GM12878 (cell line): ENCODE data around the gene SPAAR. TPM values are rescaled to one million over a fixed set of nuclear protein-coding genes. Genes with fewer than 3 reads are reported as not detected.

Experiments used
- ATAC-seq: fragments of 200-7000 bp; cut with Tn5 transposase; 3 replicates; pipeline ENCODE4 v1.9.1; 2020; ENCODE audit warnings: mild to moderate bottlenecking, moderate library complexity
- BruUV-seq: library from RNA; stranded (reverse); fragments of 400-500 nt; replicated peaks from 2 replicates; lab custom pipeline; 2021; lab: Mats Ljungman, UMichigan
- CTCF ChIA-PET: fragments of 300-600 bp; sonication (Branson Sonifier 250); formaldehyde crosslinking; extraction: SDS; loops from one replicate; lab custom pipeline; 2021; ENCODE audit warnings: inconsistent platforms; lab: Yijun Ruan, JAX
- POLR2A ChIA-PET: fragments of 350-600 bp; formaldehyde crosslinking; extraction: SDS; loops from one replicate; lab custom pipeline; 2021; ENCODE audit warnings: inconsistent platforms; lab: Charles Lee
- RAD21 ChIA-PET: fragments of 300-600 bp; sonication (Branson Sonifier 250); formaldehyde crosslinking; loops from one replicate; lab custom pipeline; 2023; ENCODE audit warnings: antibody characterized with exemption; ENCODE audit not compliant: unreplicated experiment; lab: Charles Lee
- SMC1A ChIA-PET: fragments of 300-600 bp; sonication (Branson Sonifier 250); formaldehyde crosslinking; loops from one replicate; lab custom pipeline; 2023; ENCODE audit not compliant: unreplicated experiment, uncharacterized antibody; lab: Charles Lee
- DNase-seq: peaks from one replicate; pipeline ENCODE4 v3.0.0-alpha.2; 2011; ENCODE audit warnings: low read depth, low spot score
- FAIRE-seq: peaks from 3 replicates; lab custom pipeline; 2011; peaks lifted over from hg19 to GRCh38; lab: Jason Lieb, UNC
- H2AFZ ChIP-seq: 2 replicates; pipeline ENCODE4 v1.6.0; 2011; ENCODE audit warnings: low read depth, low read length, control low read depth; ENCODE audit not compliant: control insufficient read depth
- H3K27ac ChIP-seq: 2 replicates; pipeline ENCODE4 v1.5.1; 2011; ENCODE audit warnings: control low read depth; ENCODE audit not compliant: control insufficient read depth, insufficient read depth
- H3K27me3 ChIP-seq, 2 experiments: replicated peaks in 1 of 2; 2 replicates each; pipeline versions ENCODE4 v1.6.0 to v1.6.1; 2011; ENCODE audit warnings: low read length in 1 of 2; ENCODE audit not compliant: control insufficient read depth in 2 of 2, insufficient read depth in 2 of 2
- H3K36me3 ChIP-seq, 2 experiments: 2 replicates each; pipeline ENCODE4 v1.5.1; 2011; ENCODE audit warnings: low read length in 1 of 2; ENCODE audit not compliant: control insufficient read depth in 2 of 2, insufficient read depth in 2 of 2
- H3K4me1 ChIP-seq: 2 replicates; pipeline ENCODE4 v1.6.1; 2011; ENCODE audit warnings: mild to moderate bottlenecking, low read length, moderate library complexity, mixed read lengths; ENCODE audit not compliant: control insufficient read depth, insufficient read depth
- H3K4me2 ChIP-seq: 2 replicates; pipeline ENCODE4 v1.6.0; 2011; ENCODE audit warnings: control low read depth; ENCODE audit not compliant: control insufficient read depth, insufficient read depth
- H3K4me3 ChIP-seq: fragments of 200-600 bp; sonication (generic); 2 replicates; pipeline ENCODE4 v1.5.1; 2016
- H3K79me2 ChIP-seq: 2 replicates; pipeline ENCODE4 v1.6.0; 2011; ENCODE audit warnings: low read length; ENCODE audit not compliant: control insufficient read depth, insufficient read depth
- H3K9ac ChIP-seq: 2 replicates; pipeline ENCODE4 v1.8.0; 2011; ENCODE audit warnings: low read length, control low read depth, mixed read lengths; ENCODE audit not compliant: control insufficient read depth, insufficient read depth
- H3K9me3 ChIP-seq: replicated peaks from 3 replicates; pipeline ENCODE4 v1.5.1; 2011; ENCODE audit warnings: mild to moderate bottlenecking, low read length; ENCODE audit not compliant: control insufficient read depth, insufficient read depth
- H4K20me1 ChIP-seq: 2 replicates; pipeline ENCODE4 v1.6.0; 2011; ENCODE audit not compliant: control insufficient read depth, insufficient read depth
- GATAD2B ChIP-seq: fragments of 450-650 bp; conservative IDR thresholded peaks from 2 replicates; pipeline ENCODE4 v1.6.1; 2017; ENCODE audit warnings: low read depth, mild to moderate bottlenecking, moderate library complexity
- JUND ChIP-seq: IDR thresholded peaks from 2 replicates; pipeline ENCODE4 v1.6.1; 2012; ENCODE audit warnings: low read depth, mild to moderate bottlenecking, low read length, improper control_type of control experiment, moderate library complexity
- LARP7 ChIP-seq: fragments of 450-650 bp; IDR thresholded peaks from 2 replicates; pipeline ENCODE4 v1.6.1; 2017; ENCODE audit warnings: mild to moderate bottlenecking
- MEF2A ChIP-seq: IDR thresholded peaks from 2 replicates; pipeline ENCODE4 v1.6.1; 2011; ENCODE audit warnings: low read depth, mild to moderate bottlenecking, low read length, moderate library complexity; ENCODE audit not compliant: insufficient read depth
- WGBS: methylation state at CpG from one replicate; pipeline ENCODE4 v1.1.6; 2016; ENCODE audit warnings: low lambda C conversion rate; ENCODE audit not compliant: insufficient replicate concordance, insufficient coverage; ENCODE audit errors: missing lambda C conversion rate; 5-methylcytosine and 5-hydroxymethylcytosine counted together
- in situ Hi-C: fragments of 300-500 bp; cut with MboI; formaldehyde crosslinking; loops from 9 replicates; pipeline ENCODE4 v1.14.3; 2018; ENCODE audit warnings: mixed read lengths
- intact Hi-C: fragments of 100-400 bp; cut with micrococcal nuclease; formaldehyde crosslinking; loops from one replicate; pipeline ENCODE4 v1.14.2; 2022; ENCODE audit not compliant: unreplicated experiment
- polyA plus RNA-seq, 11 experiments: library from polyadenylated mRNA; depleted of rRNA in 4 of 11; unstranded in 6 of 11; stranded (reverse) in 5 of 11; fragments of >200 nt; fragmentation: Nextera tagmentation in 4 of 11; fragmentation: Illumina TruSeq in 1 of 11; extraction: Ambion mirVana in 4 of 11; extraction: Trizol in 1 of 11; gene quantifications; 1 replicate in 1 of 11; 2 replicates in 10 of 11; pipeline versions ENCODE4 v1.2.1 to v1.2.3, GENCODE V29; 2011 to 2016; ENCODE audit warnings: inconsistent platforms in 2 of 11, missing spikeins in 2 of 11, low read depth in 1 of 11
- total RNA-seq, 4 experiments: library from RNA; depleted of rRNA in 3 of 4; stranded (reverse); fragments of >200 nt in 3 of 4; fragmentation: Illumina TruSeq in 1 of 4; extraction: Trizol in 1 of 4; gene quantifications; 2 replicates each; pipeline versions ENCODE4 v1.2.1 to v1.2.3, GENCODE V29; 2013 to 2021
- TF ChIP-seq, protein P1 (sequence below): fragments of 450-650 bp; IDR thresholded peaks from 2 replicates; pipeline ENCODE4 v1.6.1; 2016; ENCODE audit warnings: mild to moderate bottlenecking, moderate library complexity, borderline replicate concordance
- TF ChIP-seq, protein P2 (sequence below): fragments of 450-650 bp; IDR thresholded peaks from 2 replicates; pipeline ENCODE4 v1.6.1; 2017; ENCODE audit warnings: antibody characterized with exemption, mild to moderate bottlenecking, moderate library complexity

SPAAR gene
- total and polyA plus RNA-seq, 10 of the 15 experiments (the other 5 are each of a cell fraction or from before 2014, with no cell fraction given): not detected

DNA sequence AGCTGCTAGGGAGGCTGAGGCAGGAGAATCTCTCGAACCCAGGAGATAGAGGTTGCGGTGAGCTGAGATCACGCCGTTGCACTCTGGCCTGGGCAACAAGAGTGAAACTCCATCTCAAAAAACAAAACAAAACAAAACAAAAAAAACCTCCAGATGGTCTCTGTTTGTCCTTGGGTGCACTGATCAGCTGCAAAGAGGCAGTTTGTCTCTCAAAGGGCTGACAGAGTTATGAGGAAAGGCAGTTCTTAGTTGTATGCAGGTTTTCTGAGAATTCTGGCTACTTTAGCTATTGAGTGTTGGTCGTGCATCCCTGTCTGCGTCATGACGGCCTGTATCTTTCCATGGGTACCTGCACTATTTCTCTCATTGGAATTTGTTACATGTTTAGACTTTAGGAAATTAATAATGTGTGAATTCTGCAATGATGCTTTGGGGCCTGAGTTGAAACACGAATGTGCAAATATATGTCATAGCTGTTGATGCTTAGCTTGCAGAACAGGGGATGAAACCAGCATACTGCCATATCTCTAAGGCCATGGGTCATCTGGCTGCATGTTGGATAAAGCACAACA is 30.5 kb downstream of the SPAAR start:
- H2AFZ ChIP-seq: no peak overlapping the region
- H3K4me1 ChIP-seq: peaks cover 3% of the 10 kb centered on the region
- in situ Hi-C loops (no loop called here), intact Hi-C loops (no loop called here)
- H4K20me1 ChIP-seq: no peaks in the 10 kb centered on the region
- POLR2A ChIA-PET: interaction anchor here (0.6 kb wide), 1 partner anchor 15 kb away, joined by 4 read pairs; no protein-coding TSS in a partner anchor
- DNase-seq: no peak
- SMC1A ChIA-PET: interaction anchor here (1.0 to 1.2 kb wide), 2 partner anchors 13 to 36 kb away, joined by 3 read pairs; no protein-coding TSS in a partner anchor
- RAD21 ChIA-PET: no interaction called here
- no peak for ATAC-seq
- no peak overlapping the region for H3K9ac ChIP-seq
- 53% methylated on average over 8 of the region's 8 CpGs for WGBS
- no peak overlapping the region for H3K27ac ChIP-seq
- no TSS peak for BruUV-seq
- no peaks in the 10 kb centered on the region for H3K36me3 ChIP-seq
- CTCF ChIA-PET: interaction anchor here (0.9 to 1.7 kb wide), 4 partner anchors 13 to 37 kb away, joined by 3 to 6 read pairs (median 4); partner anchors contain the start of gene OR2S2
- H3K27me3 ChIP-seq: no peaks in the 10 kb centered on the region
- TF ChIP-seq, protein P1, sequence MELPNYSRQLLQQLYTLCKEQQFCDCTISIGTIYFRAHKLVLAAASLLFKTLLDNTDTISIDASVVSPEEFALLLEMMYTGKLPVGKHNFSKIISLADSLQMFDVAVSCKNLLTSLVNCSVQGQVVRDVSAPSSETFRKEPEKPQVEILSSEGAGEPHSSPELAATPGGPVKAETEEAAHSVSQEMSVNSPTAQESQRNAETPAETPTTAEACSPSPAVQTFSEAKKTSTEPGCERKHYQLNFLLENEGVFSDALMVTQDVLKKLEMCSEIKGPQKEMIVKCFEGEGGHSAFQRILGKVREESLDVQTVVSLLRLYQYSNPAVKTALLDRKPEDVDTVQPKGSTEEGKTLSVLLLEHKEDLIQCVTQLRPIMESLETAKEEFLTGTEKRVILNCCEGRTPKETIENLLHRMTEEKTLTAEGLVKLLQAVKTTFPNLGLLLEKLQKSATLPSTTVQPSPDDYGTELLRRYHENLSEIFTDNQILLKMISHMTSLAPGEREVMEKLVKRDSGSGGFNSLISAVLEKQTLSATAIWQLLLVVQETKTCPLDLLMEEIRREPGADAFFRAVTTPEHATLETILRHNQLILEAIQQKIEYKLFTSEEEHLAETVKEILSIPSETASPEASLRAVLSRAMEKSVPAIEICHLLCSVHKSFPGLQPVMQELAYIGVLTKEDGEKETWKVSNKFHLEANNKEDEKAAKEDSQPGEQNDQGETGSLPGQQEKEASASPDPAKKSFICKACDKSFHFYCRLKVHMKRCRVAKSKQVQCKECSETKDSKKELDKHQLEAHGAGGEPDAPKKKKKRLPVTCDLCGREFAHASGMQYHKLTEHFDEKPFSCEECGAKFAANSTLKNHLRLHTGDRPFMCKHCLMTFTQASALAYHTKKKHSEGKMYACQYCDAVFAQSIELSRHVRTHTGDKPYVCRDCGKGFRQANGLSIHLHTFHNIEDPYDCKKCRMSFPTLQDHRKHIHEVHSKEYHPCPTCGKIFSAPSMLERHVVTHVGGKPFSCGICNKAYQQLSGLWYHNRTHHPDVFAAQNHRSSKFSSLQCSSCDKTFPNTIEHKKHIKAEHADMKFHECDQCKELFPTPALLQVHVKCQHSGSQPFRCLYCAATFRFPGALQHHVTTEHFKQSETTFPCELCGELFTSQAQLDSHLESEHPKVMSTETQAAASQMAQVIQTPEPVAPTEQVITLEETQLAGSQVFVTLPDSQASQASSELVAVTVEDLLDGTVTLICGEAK: no peak
- no peak for TF ChIP-seq JUND
- no peak for TF ChIP-seq MEF2A
- TF ChIP-seq LARP7: no peak
- TF ChIP-seq, protein P2, sequence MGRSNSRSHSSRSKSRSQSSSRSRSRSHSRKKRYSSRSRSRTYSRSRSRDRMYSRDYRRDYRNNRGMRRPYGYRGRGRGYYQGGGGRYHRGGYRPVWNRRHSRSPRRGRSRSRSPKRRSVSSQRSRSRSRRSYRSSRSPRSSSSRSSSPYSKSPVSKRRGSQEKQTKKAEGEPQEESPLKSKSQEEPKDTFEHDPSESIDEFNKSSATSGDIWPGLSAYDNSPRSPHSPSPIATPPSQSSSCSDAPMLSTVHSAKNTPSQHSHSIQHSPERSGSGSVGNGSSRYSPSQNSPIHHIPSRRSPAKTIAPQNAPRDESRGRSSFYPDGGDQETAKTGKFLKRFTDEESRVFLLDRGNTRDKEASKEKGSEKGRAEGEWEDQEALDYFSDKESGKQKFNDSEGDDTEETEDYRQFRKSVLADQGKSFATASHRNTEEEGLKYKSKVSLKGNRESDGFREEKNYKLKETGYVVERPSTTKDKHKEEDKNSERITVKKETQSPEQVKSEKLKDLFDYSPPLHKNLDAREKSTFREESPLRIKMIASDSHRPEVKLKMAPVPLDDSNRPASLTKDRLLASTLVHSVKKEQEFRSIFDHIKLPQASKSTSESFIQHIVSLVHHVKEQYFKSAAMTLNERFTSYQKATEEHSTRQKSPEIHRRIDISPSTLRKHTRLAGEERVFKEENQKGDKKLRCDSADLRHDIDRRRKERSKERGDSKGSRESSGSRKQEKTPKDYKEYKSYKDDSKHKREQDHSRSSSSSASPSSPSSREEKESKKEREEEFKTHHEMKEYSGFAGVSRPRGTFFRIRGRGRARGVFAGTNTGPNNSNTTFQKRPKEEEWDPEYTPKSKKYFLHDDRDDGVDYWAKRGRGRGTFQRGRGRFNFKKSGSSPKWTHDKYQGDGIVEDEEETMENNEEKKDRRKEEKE: no peak
- no peak for TF ChIP-seq GATAD2B
- no peaks in the 10 kb centered on the region for H3K9me3 ChIP-seq
- no peak for FAIRE-seq
- no peaks in the 10 kb centered on the region for H3K79me2 ChIP-seq
- no peak overlapping the region for H3K4me3 ChIP-seq
- H3K4me2 ChIP-seq: no peak overlapping the region
